ENCODE data around the gene IL13RA1.
"Not testable (repeated sequence)": the region's sequence is repeated elsewhere in the genome, so short reads cannot be mapped to it uniquely, and the experiment has no call there.

The IL13RA1 gene

DNA sequence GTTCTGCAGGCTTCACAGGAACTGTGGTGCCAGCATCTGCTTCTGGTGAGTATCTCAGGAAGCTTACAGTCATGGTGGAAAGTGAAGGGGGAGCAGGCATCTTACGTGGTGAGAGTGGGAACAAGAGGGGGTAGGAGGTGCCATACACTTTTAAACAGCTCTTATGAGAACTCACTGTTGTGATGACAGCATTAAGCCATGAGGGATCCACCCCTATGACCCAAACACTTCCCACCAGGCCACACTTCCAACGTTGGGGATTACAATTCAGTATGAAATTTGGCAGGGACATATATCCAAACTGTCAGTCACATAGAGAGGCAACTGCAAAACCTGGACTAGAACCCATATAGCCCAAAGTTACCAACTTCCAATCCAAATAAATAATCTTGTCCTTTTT lies 53.1 kb downstream of the IL13RA1 start:
- DNase-seq (ENCODE audit: low read depth) = no peak

- no peak for DNase-seq (ENCODE audit: low read depth)
Measured at GRCh38 chrX:118780911-118781310, 53.5 kb downstream of the IL13RA1 start.

DNA sequence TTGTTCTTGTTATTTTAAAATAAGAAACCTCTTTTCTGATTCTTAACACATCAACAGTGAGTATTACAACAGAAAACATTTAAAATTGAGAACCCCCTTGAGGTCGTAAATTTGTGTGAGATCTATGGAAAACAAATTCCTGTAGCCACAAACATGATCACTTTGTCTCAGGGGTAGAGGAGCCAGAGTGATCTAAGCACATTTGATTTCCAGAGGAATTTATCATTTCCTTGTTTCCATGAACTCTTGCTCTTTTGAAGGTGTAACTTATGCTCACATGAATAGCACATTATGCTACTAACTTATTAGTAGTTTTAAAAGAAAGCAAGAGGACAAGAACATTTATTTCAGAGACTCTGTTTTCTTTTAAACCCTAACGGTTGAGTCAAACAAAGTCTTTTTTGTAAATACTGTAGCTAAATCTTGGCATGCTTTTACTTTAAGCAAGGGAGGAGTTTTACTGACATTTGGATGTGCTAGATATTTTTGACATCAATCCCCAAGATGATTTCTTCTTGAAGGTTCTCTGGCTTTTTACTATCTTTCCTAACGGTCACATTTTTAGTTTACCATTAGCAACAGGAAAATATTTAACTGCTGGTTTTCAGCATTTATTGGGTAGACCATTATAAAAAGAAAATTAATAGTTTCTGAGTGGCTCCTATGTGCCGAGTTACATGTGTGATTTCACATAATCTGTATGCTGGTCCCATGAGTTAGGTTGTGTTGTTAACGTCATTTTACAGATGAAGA lies 68.3 kb downstream of the IL13RA1 start:
- DNase-seq (ENCODE audit: low read depth) = no peak

GRCh38 chrX:118802857-118803256 lies 75.5 kb downstream of the IL13RA1 start:
- DNase-seq (ENCODE audit: low read depth) = no peak

DNA sequence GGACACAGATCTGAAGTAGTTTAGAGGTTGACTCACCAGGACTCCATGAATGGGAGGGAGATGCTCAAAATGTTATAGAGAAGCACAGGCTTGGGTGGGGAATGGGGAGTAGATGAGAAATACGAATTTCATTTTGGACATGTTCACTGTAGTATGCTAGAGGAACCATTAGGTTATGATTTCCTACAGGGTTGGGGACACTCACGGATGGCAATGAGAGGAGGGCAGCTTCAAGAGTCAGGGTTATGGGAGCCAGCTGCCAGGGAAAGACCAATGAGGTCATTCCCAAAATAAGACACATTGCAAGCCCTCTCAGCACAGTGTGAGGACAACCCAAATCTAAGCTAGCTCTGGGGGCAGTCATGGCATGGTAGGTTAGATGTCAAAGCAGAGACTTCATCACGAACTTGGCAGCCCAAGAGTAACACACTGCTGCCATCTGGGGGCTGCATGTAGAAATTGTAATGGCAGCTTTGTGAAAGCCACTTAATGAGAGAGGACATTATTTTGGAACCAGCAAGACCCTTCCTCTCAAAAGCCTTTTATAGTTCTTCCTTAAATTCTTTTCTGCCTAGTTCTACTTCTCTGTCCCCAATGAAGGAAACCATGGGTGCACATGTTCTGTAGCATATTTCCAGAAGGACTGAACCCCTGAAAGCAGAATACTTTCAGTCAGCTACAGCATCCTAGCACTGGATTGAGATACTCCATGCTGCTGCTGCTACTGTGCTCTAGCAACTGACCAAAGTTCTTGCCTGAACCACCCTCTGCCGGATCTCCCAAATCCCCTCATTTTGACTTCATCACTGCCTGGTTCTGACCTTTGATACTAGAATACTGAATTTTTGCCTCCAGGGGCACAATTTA lies 80.0 kb downstream of the IL13RA1 start:
- no peak for DNase-seq (ENCODE audit: low read depth)

DNA sequence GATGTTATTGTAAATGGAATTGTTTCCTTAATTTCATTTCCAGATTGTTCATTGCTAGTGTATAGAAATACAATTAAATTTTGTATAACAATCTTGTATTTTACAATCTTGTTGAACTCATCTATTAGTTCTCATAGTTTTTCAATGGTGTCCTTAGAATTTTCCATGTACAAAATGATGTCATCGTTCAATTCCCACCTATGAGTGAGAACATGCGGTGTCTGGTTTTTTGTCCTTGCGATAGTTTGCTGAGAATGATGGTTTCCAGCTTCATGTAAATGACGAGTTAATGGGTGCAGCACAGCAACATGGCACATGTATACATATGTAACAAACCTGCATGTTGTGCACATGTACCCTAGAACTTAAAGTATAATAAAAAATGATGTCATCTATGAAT lies 89.9 kb downstream of the IL13RA1 start:
- not testable (repeated sequence) for DNase-seq (ENCODE audit: low read depth)

- peak; percentile 8 for DNase-seq (ENCODE audit: low read depth)
Measured at GRCh38 chrX:118823263-118824172, 96.1 kb downstream of the IL13RA1 start, which contains the start of gene ZCCHC12. TSS of gene ZCCHC12 (plus strand) at chrX:118823824. CDS start at chrX:118825245, 1,421 bp downstream.

DNA sequence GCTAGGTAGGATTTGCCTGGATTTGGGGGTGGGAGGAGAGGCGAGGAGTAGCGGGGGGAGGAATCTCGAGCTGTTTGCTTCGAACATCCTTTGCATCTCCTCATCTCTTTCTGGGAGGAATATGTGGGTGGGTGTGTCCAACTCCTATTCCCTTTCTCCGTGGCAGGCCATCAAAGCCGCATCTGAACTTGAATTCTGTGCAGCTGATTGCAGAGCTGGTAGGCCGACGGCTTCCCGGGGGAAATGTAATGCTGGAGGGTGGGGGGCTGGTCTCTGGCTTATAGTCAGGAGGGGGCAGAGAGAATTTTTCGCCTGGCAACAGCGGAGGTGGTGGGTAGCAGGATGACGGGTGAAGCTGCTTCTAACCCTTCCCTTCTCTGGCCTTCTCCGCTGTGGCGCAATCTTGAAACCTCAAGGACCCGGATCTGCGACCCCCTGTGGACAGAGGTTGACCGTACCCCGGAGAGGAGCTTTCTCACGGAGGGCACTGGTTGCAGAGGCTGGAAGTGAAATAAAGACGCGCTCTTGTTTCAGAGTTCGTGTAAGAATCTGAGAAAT lies 96.8 kb downstream of the IL13RA1 start:
- DNase-seq (ENCODE audit: low read depth) = no peak

DNA sequence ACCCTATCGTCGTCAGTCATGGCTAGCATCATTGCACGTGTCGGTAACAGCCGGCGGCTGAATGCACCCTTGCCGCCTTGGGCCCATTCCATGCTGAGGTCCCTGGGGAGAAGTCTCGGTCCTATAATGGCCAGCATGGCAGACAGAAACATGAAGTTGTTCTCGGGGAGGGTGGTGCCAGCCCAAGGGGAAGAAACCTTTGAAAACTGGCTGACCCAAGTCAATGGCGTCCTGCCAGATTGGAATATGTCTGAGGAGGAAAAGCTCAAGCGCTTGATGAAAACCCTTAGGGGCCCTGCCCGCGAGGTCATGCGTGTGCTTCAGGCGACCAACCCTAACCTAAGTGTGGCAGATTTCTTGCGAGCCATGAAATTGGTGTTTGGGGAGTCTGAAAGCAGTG lies 97.8 kb downstream of the IL13RA1 start:
- DNase-seq (ENCODE audit: low read depth) = no peak

DNA sequence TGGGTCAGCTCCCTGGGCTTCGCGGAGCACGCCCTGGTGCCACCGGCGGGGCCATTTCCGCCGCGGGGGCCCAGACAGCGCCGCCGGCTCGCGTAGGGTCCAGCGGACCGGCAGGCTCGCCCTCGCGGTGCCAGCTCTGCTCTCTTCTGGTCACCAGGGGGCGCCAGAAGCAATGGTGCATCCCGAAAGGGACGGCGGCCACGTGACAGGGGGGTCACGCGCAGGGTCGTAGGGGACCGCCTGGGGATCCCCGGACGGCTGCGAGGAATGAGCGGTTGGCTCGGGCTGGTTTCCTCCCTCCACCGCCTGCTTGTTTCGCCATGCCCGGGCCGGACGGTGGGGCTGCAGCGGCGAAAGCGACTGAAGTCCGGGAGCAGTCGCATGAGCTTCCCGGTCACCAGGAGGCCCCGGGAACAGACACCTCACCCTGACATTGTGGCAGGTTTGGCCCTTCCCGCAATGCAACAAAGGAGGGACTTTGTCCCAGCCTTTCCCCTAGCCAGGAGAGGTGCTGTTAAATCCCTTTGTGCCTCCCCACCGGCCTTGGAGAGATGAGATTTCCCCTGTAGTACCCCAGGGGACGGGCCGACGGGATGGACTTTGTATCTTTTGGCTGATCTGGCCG lies 112.0 kb downstream of the IL13RA1 start:
- DNase-seq (ENCODE audit: low read depth) = peak; percentile 21

Measured in stimulated activated CD8-positive, alpha-beta memory T cell treated with anti-CD3 and anti-CD28 coated beads, Interleukin-12 subunit alpha, Interleukin-12 subunit beta, amount 100 ng/mL, for 1 hour (primary cell).